ENCODE results near the gene SH3BGRL.
A peak's percentile ranks its signal among the peaks of the same experiment; 100 is the strongest.

The SH3BGRL gene

DNA sequence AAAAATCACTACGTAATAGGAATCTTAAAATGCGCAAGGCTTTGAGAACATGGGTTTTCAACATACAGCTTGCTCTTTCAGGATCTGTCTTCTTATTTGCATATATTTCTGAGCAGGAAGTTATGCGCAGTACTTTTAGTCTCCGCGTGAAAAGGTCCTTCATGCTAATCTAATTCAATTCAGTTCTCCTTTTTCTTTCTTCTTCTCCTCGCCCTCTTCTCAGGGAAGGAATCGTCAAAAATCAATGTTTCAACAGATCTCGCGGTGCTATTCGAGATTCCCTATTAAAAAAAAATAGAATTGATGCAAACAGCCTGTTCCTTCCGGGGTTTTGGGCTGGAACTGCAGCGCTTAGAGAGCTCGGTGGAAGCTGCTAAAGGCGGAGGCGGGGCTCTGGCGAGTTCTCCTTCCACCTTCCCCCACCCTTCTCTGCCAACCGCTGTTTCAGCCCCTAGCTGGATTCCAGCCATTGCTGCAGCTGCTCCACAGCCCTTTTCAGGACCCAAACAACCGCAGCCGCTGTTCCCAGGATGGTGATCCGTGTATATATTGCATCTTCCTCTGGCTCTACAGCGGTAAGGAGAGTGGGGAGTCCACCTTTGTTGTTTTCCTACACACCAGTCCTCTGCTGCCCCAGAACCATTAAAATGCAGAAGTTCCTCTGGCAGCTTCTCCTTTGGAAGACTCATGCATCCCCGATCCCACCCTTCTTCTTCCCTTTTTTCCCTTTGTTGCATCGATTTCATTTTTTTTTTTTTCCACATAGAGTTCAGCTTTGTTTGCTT is at the start of gene SH3BGRL, which contains the start of gene HMGN5:
Gene SH3BGRL (plus strand): TSS at position 432 of the 785 bp plus-strand sequence. CDS start 99 bp downstream, at position 531.
Gene HMGN5 (minus strand): TSS at position 243 of the 785 bp plus-strand sequence. CDS start 80,364 bp downstream, outside the sequence.
- peak; percentile 42 to 46 for DNase-seq (ENCODE audit: low read depth in 2 of 2)

- DNase-seq (ENCODE audit: low read depth in 2 of 2) = no peak
Measured at GRCh38 chrX:81168391-81168790, 33.5 kb upstream of the SH3BGRL start.

DNA sequence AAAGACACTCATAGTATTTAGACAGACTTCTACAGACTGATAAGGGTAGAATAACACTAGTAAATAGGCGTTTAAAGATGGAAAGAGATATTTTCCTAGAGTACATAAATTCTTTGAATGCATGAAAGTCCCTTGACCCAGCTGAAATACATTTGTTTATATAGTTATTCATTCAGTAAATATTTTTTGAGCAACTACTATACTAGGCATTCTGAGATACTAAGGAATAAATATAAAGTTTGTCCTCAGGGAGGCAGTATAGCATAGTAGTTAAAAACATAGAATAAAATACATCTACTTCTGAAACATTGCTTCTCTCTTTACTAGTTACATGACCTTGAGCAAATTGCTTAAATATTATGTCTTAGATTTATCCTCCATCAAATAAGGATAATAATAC is 27.6 kb upstream of the SH3BGRL start:
- DNase-seq (ENCODE audit: low read depth in 2 of 2) = no peak

GRCh38 chrX:81195259-81195658 is 6.6 kb upstream of the SH3BGRL start:
- no peak for DNase-seq (ENCODE audit: low read depth in 2 of 2)

- peak; percentile 19 to 27 for DNase-seq (ENCODE audit: low read depth in 2 of 2)
Measured at GRCh38 chrX:81195712-81196111, 6.2 kb upstream of the SH3BGRL start.

GRCh38 chrX:81201071-81201470 is 831 bp upstream of the SH3BGRL start:
- no peak for DNase-seq (ENCODE audit: low read depth in 2 of 2)

GRCh38 chrX:81202456-81202819 is 536 bp downstream of the SH3BGRL start:
- DNase-seq (ENCODE audit: low read depth in 2 of 2) = no peak

DNA sequence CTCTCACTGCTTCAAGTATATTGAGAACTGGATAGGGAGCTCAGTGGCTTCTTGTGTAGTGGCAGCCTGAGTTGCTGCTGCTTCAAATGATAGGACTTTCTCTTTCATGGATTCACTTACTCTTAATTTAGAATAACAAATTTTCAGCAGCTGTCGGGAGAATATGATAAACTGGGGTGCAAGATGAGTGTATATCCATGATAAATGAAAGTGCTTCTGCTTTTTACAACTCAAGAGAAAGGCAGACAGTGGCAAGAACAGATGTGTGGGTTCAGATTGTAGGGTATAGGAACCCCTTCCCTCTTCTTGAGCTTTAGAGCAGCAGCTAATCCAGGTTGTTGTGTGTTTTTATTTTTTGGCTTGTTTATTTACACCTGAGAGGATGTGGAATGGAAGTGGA is 1.0 kb downstream of the SH3BGRL start:
- DNase-seq (ENCODE audit: low read depth in 2 of 2) = no peak

GRCh38 chrX:81205551-81205950 is 3.6 kb downstream of the SH3BGRL start:
- DNase-seq (ENCODE audit: low read depth in 2 of 2) = no peak

- DNase-seq (ENCODE audit: low read depth in 2 of 2) = no peak
Measured at GRCh38 chrX:81206476-81206875, 4.6 kb downstream of the SH3BGRL start.

- DNase-seq (ENCODE audit: low read depth in 2 of 2) = no peak
Measured at GRCh38 chrX:81208916-81209315, 7.0 kb downstream of the SH3BGRL start.

GRCh38 chrX:81215685-81216084 is 13.8 kb downstream of the SH3BGRL start:
- DNase-seq (ENCODE audit: low read depth in 2 of 2) = no peak

GRCh38 chrX:81229229-81229628 is 27.3 kb downstream of the SH3BGRL start:
- no peak for DNase-seq (ENCODE audit: low read depth in 2 of 2)

DNA sequence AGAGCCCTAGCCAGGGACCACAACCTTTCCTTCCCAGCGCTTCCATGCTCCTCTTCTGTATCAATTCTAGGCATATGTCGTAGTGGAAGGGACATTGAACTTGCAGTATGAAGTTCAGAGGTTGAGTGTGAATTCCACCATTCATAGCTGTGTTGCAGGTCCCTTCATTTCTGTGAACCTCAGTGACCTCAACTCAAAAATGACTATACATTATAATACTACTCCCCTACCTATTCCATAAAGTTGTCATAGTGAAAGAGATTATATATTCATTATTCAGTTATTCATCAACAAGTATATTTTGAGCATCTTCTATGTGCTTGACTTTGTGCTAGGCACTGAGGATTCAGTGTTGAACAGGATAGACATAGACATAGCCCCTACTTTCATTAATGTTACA is 28.0 kb downstream of the SH3BGRL start:
- DNase-seq (ENCODE audit: low read depth in 2 of 2) = no peak

- no peak for DNase-seq (ENCODE audit: low read depth in 2 of 2)
Measured at GRCh38 chrX:81231476-81231875, 29.6 kb downstream of the SH3BGRL start.

- DNase-seq (ENCODE audit: low read depth in 2 of 2) = no peak
Measured at GRCh38 chrX:81232218-81232617, 30.3 kb downstream of the SH3BGRL start.

DNA sequence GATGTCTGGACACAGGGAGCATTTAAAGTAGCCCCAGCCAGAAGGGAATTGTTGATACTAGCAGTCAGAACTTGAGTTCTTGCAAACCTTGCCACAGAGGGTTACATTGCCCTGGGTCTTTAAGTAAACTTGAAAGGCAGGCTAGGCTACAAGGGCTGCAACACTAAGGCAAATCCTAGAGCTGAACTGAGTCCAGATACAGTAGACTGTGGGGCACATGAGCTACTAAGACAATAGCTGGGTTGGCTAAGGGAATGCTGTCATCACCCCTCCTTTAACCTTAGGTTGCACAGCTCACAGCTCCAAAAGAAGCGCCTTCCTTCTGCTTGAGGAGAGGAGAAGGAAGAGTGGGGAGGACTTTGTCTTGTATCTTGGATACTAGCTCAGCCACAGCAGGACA is 35.6 kb downstream of the SH3BGRL start:
- no peak for DNase-seq (ENCODE audit: low read depth in 2 of 2)

DNA sequence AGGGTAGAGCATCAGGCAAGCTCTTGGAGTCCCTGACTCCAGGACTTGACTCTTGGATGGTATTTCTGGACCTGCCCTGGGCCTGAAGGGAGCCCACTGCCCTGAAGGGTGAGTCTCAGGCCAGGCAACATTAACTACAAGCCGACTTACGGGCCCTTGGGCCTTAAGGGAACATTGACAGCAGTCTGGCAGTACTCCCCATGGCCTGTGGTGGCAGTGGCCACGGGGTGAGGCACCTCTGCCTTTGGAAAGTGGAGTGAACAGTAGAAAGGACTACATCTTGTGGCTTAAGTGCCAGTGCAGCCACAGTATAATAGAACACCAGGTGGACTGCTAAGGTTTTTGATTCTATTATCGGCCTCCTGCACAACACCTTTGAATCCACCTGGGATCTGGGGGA is 36.3 kb downstream of the SH3BGRL start:
- DNase-seq (ENCODE audit: low read depth in 2 of 2) = no peak

GRCh38 chrX:81240701-81241331 is 38.9 kb downstream of the SH3BGRL start:
- DNase-seq (ENCODE audit: low read depth in 2 of 2) = no peak

GRCh38 chrX:81241753-81242152 is 39.9 kb downstream of the SH3BGRL start:
- no peak for DNase-seq (ENCODE audit: low read depth in 2 of 2)

DNA sequence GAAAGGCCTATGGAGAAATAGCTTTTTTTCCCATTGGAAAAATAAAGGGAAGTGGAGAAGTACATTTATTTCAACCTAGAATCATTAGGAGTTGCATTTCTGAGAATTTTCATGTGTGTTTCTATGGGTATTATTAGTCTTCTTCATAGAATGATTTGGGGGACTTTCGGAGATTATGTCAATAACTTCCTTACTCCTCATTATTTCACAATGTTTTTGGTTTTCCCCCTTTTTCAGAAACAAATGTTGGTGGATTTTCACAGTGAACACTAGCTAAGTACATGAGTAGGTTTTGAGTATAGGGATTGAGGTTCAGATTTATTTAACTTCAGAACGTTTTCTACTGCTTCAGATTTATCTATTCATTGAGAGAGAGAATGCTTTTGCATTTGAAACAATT is 54.0 kb downstream of the SH3BGRL start:
- no peak for DNase-seq (ENCODE audit: low read depth in 2 of 2)

DNA sequence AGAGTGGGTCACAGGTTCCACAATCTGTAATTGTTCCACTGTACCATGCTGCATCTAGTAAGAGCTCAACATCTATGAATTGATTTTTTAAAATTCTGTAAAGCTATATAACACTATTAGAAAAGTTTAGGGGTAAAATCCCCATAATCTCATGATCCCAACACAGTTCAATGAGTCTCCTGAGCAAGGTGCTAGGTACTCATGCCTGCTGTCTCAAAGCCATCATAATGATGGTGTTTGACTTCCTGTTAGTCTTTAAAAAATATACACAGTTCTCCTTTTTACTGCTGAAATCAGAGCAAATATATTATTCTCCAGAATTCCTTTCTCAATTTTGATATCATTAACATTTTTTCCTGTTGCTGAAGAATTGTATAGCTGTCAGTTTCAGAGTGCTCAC is 55.9 kb downstream of the SH3BGRL start:
- DNase-seq (ENCODE audit: low read depth in 2 of 2) = no peak

DNA sequence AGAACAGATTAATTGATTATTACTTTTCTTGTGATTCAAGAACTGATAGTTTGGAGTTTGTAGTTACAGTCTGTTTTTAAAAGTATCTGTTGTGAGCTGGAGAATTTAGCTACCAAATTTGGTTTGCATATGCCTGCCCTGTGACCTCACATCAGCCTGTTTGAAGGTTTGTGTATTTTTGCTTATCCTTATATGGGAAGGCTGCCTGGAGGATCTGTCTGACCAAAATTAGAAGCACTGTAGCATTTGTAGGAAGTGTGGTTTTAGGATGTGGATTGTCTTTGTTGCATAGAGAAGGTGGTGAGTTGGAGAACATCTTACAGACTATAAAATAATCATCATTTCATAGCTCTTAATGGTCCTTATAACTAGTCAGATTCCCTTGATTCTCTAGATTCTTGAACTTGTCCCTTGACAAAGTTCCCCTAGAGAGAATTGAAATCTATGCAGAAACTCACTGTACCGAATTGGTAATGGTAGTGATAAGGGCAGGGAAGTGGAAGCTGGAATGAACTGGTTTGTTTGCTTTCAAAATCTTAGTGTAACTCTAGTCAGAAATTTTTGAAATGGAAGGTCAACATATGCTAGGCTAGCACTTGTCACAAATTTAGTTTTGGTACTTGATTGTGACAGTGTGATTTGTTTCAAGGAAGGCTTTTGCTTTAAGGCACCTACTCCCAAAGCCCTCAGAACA is 57.3 kb downstream of the SH3BGRL start:
- no peak for DNase-seq (ENCODE audit: low read depth in 2 of 2)

All from stimulated activated CD8-positive, alpha-beta memory T cell treated with anti-CD3 and anti-CD28 coated beads, Interleukin-2, amount 100 ng/mL, for 48 hours (primary cell).